Measurements from ENCODE around the gene NT5C.
"Not testable (repeated sequence)": the region's sequence is repeated elsewhere in the genome, so short reads cannot be mapped to it uniquely, and the experiment has no call there.

NT5C gene

DNA sequence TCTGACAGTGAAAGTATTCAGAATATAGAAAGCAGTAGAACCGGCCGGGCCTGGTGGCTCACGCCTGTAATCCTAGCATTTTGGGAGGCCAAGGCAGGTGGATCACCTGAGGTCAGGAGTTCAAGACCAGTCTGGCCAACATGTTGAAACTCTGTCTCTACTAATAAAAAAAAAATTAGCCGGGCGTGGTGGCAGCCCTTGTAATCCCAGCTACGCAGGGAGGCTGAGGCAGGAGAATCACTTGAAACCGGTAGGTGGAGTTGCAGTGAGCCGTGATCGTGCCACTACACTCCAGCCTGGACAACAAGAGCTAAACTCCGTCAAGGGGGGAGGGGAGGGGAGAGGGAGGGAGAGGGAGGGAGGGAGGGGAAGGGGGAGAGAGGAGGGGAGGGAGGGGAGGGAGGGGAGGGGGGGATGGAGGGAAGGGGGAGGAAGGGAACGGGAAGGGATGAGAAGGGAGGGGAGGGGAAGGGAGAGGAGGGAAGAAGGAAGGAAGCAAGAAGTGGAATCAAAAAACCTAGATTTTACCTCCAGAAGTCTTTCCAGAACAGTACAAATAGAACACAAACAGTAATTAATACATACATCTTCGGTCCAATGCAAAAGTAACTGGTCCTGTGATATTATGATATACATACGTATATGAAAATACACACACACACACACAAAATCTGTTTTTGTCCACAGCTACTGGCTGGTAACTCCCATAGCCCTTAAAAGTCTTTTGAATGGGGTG is 10.9 kb upstream of the NT5C start:
- H3K27me3 ChIP-seq (replicated peaks; ENCODE audit: insufficient read depth, low read length), result no peaks in the 10 kb centered on the region
- 0 out of 2 replicates have a peak, but pooled peaks cover 3% of the 10 kb centered on the region for H3K79me2 ChIP-seq (ENCODE audit: low read length)
- no peak overlapping the region for H3K27ac ChIP-seq (ENCODE audit: low read length)
- no peaks in the 10 kb centered on the region; the same call in 1 of the 2 replicates for H3K4me1 ChIP-seq (ENCODE audit: low read length)
- no peak overlapping the region for H2AFZ ChIP-seq (ENCODE audit: low read length)
- no peak overlapping the region for H3K9ac ChIP-seq (ENCODE audit: low read length)
- no peaks in the 10 kb centered on the region for H4K20me1 ChIP-seq (ENCODE audit: insufficient read depth, low read length)
- no peaks in the 10 kb centered on the region for H3K9me2 ChIP-seq (replicated peaks; ENCODE audit: insufficient read depth, low read length)
- H3K4me2 ChIP-seq (ENCODE audit: low read depth, low read length), result no peak overlapping the region
- H3K36me3 ChIP-seq (replicated peaks; ENCODE audit: insufficient read depth, low read length), result peaks cover 10% of the 10 kb centered on the region
- DNase-seq, result no peak
- TF ChIP-seq EZH2 (optimal IDR thresholded peaks at IDR 0.05; ENCODE audit: low read depth, low read length), result no peak
- no peak for TF ChIP-seq EZH2phosphoT487 (IDR thresholded peaks at IDR 0.05; ENCODE audit: low read length)
- no peak for TF ChIP-seq CTCF (IDR thresholded peaks at IDR 0.05; ENCODE audit: low read length)
- no peaks in the 10 kb centered on the region for H3F3A ChIP-seq (ENCODE audit: insufficient read depth, low read length)
- no peaks in the 10 kb centered on the region for H3K9me3 ChIP-seq (replicated peaks; ENCODE audit: insufficient read depth, low read length)
- no peak overlapping the region for H3K4me3 ChIP-seq (ENCODE audit: low read length)

- no peaks in the 10 kb centered on the region for H3K9me2 ChIP-seq (replicated peaks; ENCODE audit: insufficient read depth, low read length)
- H4K20me1 ChIP-seq (ENCODE audit: insufficient read depth, low read length), result no peaks in the 10 kb centered on the region
- no peak overlapping the region for H3K27ac ChIP-seq (ENCODE audit: low read length)
- H2AFZ ChIP-seq (ENCODE audit: low read length), result no peak overlapping the region
- no peak overlapping the region for H3K9ac ChIP-seq (ENCODE audit: low read length)
- H3F3A ChIP-seq (ENCODE audit: insufficient read depth, low read length), result peaks cover 6% of the 10 kb centered on the region; the same call in 1 of the 2 replicates
- no peak overlapping the region for H3K4me2 ChIP-seq (ENCODE audit: low read depth, low read length)
- no peak for DNase-seq
- TF ChIP-seq EZH2 (optimal IDR thresholded peaks at IDR 0.05; ENCODE audit: low read depth, low read length) (no peak), CTCF (IDR thresholded peaks at IDR 0.05; ENCODE audit: low read length) (no peak), EZH2phosphoT487 (IDR thresholded peaks at IDR 0.05; ENCODE audit: low read length) (no peak)
- no peaks in the 10 kb centered on the region for H3K27me3 ChIP-seq (replicated peaks; ENCODE audit: insufficient read depth, low read length)
- no peaks in the 10 kb centered on the region for H3K79me2 ChIP-seq (ENCODE audit: low read length)
- no peak overlapping the region for H3K4me3 ChIP-seq (ENCODE audit: low read length)
- no peaks in the 10 kb centered on the region; the same call in 1 of the 2 replicates for H3K4me1 ChIP-seq (ENCODE audit: low read length)
- no peaks in the 10 kb centered on the region; the same call in 1 of the 2 replicates for H3K36me3 ChIP-seq (replicated peaks; ENCODE audit: insufficient read depth, low read length)
- no peaks in the 10 kb centered on the region for H3K9me3 ChIP-seq (replicated peaks; ENCODE audit: insufficient read depth, low read length)
Measured at GRCh38 chr17:75138519-75138918, 7.0 kb upstream of the NT5C start.

- DNase-seq; H3K9me2 ChIP-seq (replicated peaks; ENCODE audit: insufficient read depth, low read length); H3K4me1 ChIP-seq (ENCODE audit: low read length); H3K27ac ChIP-seq (ENCODE audit: low read length); H3K4me2 ChIP-seq (ENCODE audit: low read depth, low read length); H2AFZ ChIP-seq (ENCODE audit: low read length); H3F3A ChIP-seq (ENCODE audit: insufficient read depth, low read length); H4K20me1 ChIP-seq (ENCODE audit: insufficient read depth, low read length); H3K4me3 ChIP-seq (ENCODE audit: low read length); H3K79me2 ChIP-seq (ENCODE audit: low read length); H3K36me3 ChIP-seq (replicated peaks; ENCODE audit: insufficient read depth, low read length); H3K27me3 ChIP-seq (replicated peaks; ENCODE audit: insufficient read depth, low read length); H3K9me3 ChIP-seq (replicated peaks; ENCODE audit: insufficient read depth, low read length); H3K9ac ChIP-seq (ENCODE audit: low read length): not testable (repeated sequence)
Measured at GRCh38 chr17:75137762-75138161, 6.2 kb upstream of the NT5C start.

DNA sequence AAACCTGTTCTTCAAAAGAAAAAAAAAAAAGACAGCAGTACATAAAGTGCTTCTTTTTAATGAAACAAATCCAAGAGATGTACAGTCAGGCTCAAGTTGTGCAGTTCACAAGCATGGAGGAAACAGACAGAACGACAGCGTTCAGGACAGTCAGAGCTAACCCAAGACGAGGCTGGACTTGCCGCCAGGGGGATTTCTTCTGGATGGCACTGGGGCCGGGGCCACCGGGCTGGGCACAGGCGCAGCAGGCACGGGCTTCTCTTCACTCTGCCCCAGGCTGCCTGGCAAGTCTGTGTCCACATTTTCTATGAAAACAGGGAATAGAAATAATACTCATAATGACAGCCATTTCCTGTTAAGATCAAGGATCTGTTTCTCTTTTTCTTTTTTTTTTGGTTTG is 4.4 kb upstream of the NT5C start:
- H3K9me3 ChIP-seq (replicated peaks; ENCODE audit: insufficient read depth, low read length), result no peaks in the 10 kb centered on the region
- H3K9ac ChIP-seq (ENCODE audit: low read length), result no peak overlapping the region
- H3K36me3 ChIP-seq (replicated peaks; ENCODE audit: insufficient read depth, low read length), result no peaks in the 10 kb centered on the region; the same call in 1 of the 2 replicates
- H4K20me1 ChIP-seq (ENCODE audit: insufficient read depth, low read length), result no peaks in the 10 kb centered on the region
- H3K27ac ChIP-seq (ENCODE audit: low read length), result no peak overlapping the region
- DNase-seq, result no peak
- H3K4me2 ChIP-seq (ENCODE audit: low read depth, low read length), result no peak overlapping the region
- TF ChIP-seq CTCF (IDR thresholded peaks at IDR 0.05; ENCODE audit: low read length) (no peak), EZH2phosphoT487 (IDR thresholded peaks at IDR 0.05; ENCODE audit: low read length) (no peak), EZH2 (optimal IDR thresholded peaks at IDR 0.05; ENCODE audit: low read depth, low read length) (no peak)
- H3F3A ChIP-seq (ENCODE audit: insufficient read depth, low read length), result peaks cover 6% of the 10 kb centered on the region; the same call in 1 of the 2 replicates
- H3K79me2 ChIP-seq (ENCODE audit: low read length), result no peaks in the 10 kb centered on the region
- H2AFZ ChIP-seq (ENCODE audit: low read length), result no peak overlapping the region
- no peaks in the 10 kb centered on the region; the same call in 1 of the 2 replicates for H3K4me1 ChIP-seq (ENCODE audit: low read length)
- H3K27me3 ChIP-seq (replicated peaks; ENCODE audit: insufficient read depth, low read length), result no peaks in the 10 kb centered on the region
- H3K9me2 ChIP-seq (replicated peaks; ENCODE audit: insufficient read depth, low read length), result no peaks in the 10 kb centered on the region
- no peak overlapping the region for H3K4me3 ChIP-seq (ENCODE audit: low read length)

Measured in MM.1S (cell line).